ENCODE results near the gene SETD1B.

DNA sequence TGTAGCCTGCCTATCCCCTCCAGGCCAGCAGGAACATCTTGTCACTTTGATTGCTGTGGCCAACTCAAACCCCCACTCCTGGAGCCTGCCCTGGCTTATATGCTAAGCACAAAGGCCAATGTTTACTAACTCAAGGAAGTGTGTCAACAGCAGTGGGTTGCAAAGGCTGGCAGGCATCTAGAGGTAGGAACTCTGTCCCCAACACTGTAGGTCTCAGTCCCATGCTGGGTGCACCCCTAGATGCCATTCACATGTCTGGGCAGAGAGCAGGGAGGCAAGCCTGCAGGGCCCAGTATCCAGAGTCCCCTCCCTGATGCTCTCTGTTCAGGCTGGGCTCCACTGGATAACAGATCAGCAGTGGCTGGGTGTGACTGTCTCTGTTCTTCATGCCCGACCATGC is 56.4 kb downstream of the SETD1B start:
- TF ChIP-seq CTCF (IDR thresholded peaks at IDR 0.05) (no peak), POLR2A (IDR thresholded peaks at IDR 0.05) (peak; percentile 52)
